ENCODE results near the gene MPZL1. TPM values are rescaled to one million over a fixed set of nuclear protein-coding genes. Genes with fewer than 3 reads are reported as not detected.

Gene MPZL1
- total and polyA plus RNA-seq, 4 donors: 11.3 to 26.1 (median 16.8) TPM

- DNase-seq (ENCODE audit: low spot score): no peak
- Histone ChIP-seq H3K36me3 (ENCODE audit: control insufficient read depth in 4 of 4, insufficient read depth in 3 of 4, low read depth in 1 of 4, low read length in 3 of 4) (no peaks in the 10 kb centered on the region), H3K9me3 (ENCODE audit: control insufficient read depth in 4 of 4, low read length in 3 of 4) (no peaks in the 10 kb centered on the region), H3K27me3 (ENCODE audit: control insufficient read depth in 4 of 4, insufficient read depth in 4 of 4, low read length in 3 of 4) (no peaks in the 10 kb centered on the region), H3K4me1 (ENCODE audit: control insufficient read depth in 4 of 4, insufficient read depth in 4 of 4, low read length in 3 of 4) (peaks cover 2 to 10% (median 8%) of the 10 kb centered on the region in 4 donors), H3K27ac (ENCODE audit: low read depth in 1 of 2, low read length in 2 of 2) (peak overlapping the region; percentile 71 to 77), H3K4me3 (ENCODE audit: low read depth in 1 of 3, low read length in 3 of 3) (no peak overlapping the region), H3K9ac (ENCODE audit: low read depth in 1 of 2, low read length in 2 of 2) (no peak overlapping the region)
- TF ChIP-seq HNF4G (IDR thresholded peaks at IDR 0.05): peak; percentile 39
- TF ChIP-seq FOXA1 (IDR thresholded peaks at IDR 0.05): no peak
- TF ChIP-seq TAF1 (conservative IDR thresholded peaks at IDR 0.05): no peak
- TF ChIP-seq SP1 (IDR thresholded peaks at IDR 0.05): peak; percentile 33
- no peak for TF ChIP-seq ATF3 (IDR thresholded peaks at IDR 0.05)
- peak; percentile 71 for TF ChIP-seq FOXA2 (IDR thresholded peaks at IDR 0.05)
- peak; percentile 40 for TF ChIP-seq REST (IDR thresholded peaks at IDR 0.05)
- no peak for TF ChIP-seq GABPA (IDR thresholded peaks at IDR 0.05 in 1 of 2, conservative IDR thresholded peaks at IDR 0.05 in 1 of 2)
- peak; percentile 77 to 79 for TF ChIP-seq HNF4A (conservative IDR thresholded peaks at IDR 0.05)
- no peak for TF ChIP-seq CTCF (IDR thresholded peaks at IDR 0.05; ENCODE audit: low read depth, low read length, missing input control)
- peak; percentile 21 to 34 for TF ChIP-seq RAD21 (IDR thresholded peaks at IDR 0.05)
- TF ChIP-seq JUND (IDR thresholded peaks at IDR 0.05): peak; percentile 72 to 81
- peak; percentile 14 for TF ChIP-seq NR2F2 (IDR thresholded peaks at IDR 0.05)
- peak; percentile 73 for TF ChIP-seq YY1 (IDR thresholded peaks at IDR 0.05)
- TF ChIP-seq RXRA (IDR thresholded peaks at IDR 0.05): peak; percentile 53 to 63
- no peak for TF ChIP-seq ZBTB33 (IDR thresholded peaks at IDR 0.05)
- peak in 1 of 2 donors; percentile 21 for TF ChIP-seq EGR1 (IDR thresholded peaks at IDR 0.05; ENCODE audit: low read depth in 2 of 2)
- no peak for TF ChIP-seq MAX (IDR thresholded peaks at IDR 0.05)
These were observed 30.6 kb downstream of the MPZL1 start for GRCh38 chr1:167752219-167752985.

Data from liver (tissue), 9 donors.